ENCODE results near the gene DAP.

- TF ChIP-seq POLR2AphosphoS5 (IDR thresholded peaks at IDR 0.05; ENCODE audit: low read depth, low read length): no peak
- no peak for TF ChIP-seq POLR2A (IDR thresholded peaks at IDR 0.05; ENCODE audit: low read depth, low read length)
These were observed 57.4 kb downstream of the DAP start for GRCh38 chr5:10703676-10704075.

Data from GM12891 (cell line).